HG03103 (cell line): Measurements from ENCODE around the gene TLR8.
"Not testable (repeated sequence)": the region's sequence is repeated elsewhere in the genome, so short reads cannot be mapped to it uniquely, and the experiment has no call there.

Source experiments
- ATAC-seq: cut with Tn5 transposase; IDR thresholded peaks from one replicate; pipeline ENCODE4 v1.9.1; 2021; ENCODE audit warnings: low read depth; ENCODE audit not compliant: unreplicated experiment

Gene TLR8

DNA sequence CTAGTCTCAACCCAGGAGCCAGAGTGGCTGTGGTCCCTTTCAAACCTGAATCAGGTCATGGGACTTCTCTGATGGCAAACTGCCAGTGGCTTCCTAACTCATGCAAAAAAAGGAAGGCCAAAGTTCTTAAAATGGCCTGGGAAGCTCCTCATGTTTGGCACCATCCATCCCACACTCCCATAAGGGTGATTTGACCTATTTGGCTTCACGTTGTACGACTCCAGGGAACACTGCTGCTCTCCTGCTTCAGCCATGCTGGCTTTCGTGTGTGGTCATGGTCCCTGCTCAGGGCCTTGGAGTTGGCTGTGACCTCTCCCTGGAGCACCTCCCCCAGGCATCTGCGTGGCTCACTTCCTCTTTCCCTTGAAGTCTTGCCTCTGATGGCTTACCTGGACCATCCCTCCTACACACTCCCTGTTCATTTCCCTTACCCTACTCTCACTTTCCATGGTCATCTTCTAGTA is 55.7 kb downstream of the TLR8 start:
- no peak for ATAC-seq

DNA sequence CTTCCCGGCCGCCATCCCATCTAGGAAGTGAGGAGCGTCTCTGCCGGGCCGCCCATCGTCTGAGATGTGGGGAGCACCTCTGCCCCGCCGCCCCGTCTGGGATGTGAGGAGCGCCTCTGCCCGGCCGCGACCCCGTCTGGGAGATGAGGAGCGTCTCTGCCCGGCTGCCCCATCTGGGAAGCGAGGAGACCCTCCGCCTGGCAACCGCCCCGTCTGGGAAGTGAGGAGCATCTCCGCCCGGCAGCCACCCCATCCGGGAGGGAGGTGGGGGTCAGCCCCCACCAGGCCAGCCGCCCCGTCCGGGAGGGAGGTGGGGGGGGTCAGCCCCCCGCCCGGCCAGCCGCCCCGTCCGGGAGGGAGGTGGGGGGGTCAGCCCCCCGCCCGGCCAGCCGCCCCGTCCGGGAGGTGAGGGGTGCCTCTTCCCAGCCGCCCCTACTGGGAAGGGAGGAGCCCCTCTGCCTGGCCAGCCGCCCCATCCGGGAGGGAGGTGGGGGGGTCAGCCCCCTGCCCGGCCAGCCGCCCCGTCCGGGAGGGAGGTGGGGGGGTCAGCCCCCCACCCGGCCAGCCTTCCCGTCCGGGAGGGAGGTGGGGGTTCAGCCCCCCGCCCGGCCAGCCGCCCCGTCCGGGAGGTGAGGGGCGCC is 56.9 kb downstream of the TLR8 start:
- ATAC-seq = not testable (repeated sequence)

DNA sequence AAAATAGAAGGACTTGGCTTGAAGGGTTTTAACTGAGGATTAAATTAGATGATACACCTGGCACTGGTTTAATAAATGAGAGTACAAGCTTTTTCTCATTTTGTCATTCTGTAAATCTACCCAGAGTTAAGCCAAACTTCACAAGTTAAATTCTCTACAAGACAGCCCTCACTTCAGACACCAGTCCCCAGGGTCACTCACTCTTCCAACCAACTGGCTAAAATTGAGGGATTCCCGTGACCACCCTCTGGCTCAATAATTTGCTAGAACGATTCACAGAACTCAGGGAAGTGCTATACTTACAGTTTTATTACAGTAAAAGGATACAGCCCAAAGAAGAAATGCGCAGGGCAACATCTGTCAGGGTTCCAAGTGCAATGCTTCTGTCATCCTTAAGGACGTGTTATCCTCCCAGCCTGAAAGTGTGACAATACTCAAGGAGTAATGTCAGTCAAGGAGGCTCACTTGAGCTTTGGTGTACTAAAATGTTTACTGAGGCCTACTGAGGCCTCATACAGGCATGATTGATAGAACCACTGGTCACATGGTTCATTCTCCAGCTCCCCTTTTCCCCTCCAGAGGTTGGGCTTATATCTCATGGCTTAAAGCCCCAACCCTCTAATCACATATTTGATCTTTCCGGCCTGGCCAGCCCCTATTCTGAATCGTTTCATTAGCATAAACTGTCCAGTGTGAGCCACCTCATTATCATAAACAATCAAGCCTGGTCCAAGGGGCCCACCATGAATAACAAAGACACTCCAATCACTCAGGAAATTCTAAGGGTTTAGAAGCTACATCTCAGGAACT is 58.9 kb downstream of the TLR8 start:
- ATAC-seq = no peak

DNA sequence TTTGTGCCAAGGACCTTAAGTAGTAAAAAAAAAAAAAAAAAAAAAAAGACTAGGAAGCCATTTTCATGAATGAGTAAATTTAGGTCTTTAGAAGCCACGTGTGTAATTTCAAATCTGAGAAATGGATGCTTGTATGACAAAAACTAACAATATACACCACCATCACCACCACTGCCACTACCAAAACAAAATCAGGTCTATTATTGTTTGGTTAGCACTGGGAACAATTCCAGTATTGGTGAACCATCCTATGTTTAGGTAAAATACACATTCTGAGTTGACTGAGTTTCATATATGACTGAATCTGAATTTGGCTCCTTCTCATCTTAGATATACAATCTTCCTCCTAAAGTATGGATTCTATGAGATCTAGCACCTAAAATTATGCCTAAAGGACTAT is 59.7 kb downstream of the TLR8 start:
- ATAC-seq = no peak

DNA sequence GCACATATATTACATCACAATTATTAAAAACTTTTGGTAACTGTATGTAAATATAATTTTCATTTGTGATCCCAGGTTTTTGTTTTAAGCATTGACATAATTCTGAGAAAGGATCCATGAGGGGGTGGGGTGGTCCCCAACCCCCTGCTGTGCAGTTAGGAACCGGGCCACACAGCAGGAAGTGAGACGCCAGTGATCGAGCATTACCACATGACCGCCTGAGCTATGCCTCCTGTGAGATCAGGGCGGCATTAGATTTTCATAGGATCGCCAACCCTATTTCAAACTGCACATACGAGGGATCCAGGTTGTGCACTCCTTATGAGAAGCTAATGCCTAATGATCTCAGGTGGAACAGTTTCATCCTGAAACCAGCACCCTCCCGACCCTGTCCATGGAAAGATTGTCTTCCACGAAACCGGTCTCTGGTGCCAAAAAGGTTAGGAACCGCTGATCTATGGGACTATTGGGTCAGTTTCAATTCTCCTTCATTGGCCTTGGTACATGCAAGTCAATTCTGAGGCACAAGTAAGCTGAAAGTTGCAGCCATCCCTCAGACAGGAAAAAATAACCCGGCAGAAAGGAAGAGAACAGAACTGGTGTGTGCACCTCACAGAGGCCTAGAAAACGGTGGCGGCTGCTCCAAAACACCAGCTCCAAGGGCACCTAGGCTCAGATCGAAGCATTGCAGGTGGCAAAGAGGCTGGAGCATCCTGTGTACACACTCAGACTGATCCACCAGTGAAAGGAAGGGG is 61.5 kb downstream of the TLR8 start:
- ATAC-seq = no peak

DNA sequence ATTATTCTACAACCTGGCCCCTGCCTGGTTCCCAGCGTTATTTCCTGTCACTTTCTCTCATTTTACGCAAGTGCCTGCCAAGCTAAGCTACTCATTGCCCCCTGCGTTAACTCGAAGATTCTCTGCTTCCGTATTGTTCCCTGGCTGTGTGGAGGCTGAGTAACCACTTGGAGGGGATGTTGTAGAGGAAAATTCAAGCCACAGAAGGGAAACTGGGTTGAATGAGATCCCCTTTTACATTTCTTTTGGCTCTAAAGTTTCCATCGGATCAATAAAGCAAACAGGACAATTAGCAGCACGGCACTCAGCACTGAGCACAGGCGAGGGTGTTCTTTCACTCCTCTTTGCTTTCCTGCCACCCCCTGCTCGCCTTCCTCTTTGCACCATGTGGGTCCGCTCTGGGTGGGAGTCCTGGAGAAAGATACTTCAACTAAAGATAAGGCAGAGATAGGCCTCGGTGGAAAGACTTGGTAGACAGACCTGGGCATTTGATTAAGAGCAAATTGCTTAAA is 64.3 kb downstream of the TLR8 start:
- ATAC-seq = no peak

DNA sequence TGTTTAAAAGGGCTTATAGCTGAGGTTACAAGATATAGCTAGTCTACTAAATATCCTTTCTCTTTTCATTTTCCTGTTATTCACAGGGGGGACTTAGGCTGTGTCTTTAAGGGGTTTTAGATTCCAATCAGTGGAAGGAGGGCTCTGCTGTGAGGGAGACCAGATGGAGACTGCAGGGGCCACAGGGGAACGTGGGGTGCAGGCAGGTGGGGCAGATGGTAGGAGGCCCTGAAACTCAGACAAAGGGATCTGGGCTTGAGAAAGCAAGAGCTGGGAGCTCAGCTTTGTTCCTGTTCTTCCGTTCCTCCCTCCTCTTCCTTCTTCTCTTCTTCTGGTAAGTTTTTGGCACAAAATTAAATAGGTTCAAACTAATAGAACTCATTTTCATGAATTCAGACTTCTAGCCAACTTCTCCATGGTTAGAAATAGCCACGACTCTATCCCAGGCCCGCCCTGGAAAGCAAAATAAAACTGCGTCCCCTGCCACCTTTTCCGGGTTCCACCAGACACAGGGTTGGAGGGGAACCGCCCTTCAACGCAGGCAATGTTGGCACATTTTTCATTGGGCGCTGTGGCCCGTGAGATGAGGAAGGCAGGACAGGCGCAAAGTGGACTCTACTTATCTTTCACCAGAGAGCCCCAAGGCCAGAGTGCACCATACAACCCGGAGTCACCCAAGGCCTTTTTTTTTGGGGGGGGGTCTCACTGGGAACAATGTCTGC is 65.0 kb downstream of the TLR8 start:
- ATAC-seq = no peak

DNA sequence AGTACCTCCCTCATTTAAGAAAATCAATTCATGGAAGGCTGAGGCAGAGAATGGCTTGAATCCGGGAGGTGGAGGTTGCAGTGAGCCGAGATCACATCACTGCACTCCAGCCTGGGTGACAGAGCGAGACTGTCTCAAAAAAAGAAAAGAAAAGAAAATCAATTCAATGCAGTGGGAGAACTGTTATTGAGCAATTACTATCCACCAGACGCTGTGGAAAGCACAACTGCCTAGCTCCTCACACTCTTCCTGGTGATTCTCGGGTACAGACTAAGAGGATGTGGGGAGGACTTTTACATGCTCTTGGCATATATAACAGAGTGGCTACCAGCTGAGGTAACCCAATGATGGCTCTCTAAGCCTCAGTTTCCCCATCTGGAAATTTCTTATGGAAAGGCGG is 65.8 kb downstream of the TLR8 start:
- no peak for ATAC-seq
